GM18526 (cell line): ENCODE results near the gene ELOB.

Source experiments
- POLR2A ChIP-seq: IDR thresholded peaks from 3 replicates; pipeline ENCODE4 v1.6.1; 2011; ENCODE audit not compliant: insufficient read length; ENCODE audit errors: extremely low read depth

ELOB gene

GRCh38 chr16:2739625-2740430 is 37.3 kb downstream of the ELOB start:
- no peak for TF ChIP-seq POLR2A

GRCh38 chr16:2738615-2739014 is 38.5 kb downstream of the ELOB start:
- TF ChIP-seq POLR2A = no peak

- no peak for TF ChIP-seq POLR2A
Measured at GRCh38 chr16:2737895-2738418, 39.1 kb downstream of the ELOB start.

GRCh38 chr16:2737238-2737605 is 39.9 kb downstream of the ELOB start:
- TF ChIP-seq POLR2A = no peak

DNA sequence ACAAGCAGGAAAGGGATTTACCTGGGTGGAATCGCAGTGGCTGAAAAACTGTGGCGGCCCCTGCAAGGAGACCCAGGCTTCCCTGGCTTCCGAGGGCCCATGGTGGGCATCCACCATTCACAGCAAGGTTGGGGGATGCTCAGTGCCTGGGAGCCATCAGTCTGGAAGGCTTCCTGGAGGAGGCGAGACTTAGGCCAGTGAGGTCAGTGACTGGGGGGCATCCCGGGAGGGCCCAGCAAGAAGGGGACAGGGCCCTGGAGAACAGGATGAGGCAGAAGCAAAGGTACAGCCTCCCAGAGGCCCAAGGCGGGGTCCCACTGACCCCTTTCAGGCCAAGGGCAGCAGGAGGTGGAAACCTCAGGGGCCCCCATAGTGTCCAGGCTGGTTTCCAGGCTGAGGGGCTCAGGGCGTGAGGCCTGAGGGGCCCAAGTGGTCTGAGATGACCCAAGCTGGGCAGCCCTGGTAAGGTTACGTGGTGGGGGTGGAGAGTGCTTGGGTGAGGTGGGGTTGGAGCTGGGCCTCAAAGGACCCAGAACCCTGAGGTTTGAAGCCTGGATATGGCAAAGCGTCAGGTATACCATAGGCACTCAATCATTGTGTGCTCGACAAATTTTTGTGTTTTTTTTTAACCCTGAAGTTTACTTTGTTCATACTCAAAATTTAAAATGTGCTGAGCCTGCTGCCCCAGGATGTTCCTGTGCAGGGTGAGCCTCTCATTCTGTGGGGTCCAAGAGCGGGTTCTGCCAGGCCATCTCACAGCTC is 40.4 kb downstream of the ELOB start:
- no peak for TF ChIP-seq POLR2A

DNA sequence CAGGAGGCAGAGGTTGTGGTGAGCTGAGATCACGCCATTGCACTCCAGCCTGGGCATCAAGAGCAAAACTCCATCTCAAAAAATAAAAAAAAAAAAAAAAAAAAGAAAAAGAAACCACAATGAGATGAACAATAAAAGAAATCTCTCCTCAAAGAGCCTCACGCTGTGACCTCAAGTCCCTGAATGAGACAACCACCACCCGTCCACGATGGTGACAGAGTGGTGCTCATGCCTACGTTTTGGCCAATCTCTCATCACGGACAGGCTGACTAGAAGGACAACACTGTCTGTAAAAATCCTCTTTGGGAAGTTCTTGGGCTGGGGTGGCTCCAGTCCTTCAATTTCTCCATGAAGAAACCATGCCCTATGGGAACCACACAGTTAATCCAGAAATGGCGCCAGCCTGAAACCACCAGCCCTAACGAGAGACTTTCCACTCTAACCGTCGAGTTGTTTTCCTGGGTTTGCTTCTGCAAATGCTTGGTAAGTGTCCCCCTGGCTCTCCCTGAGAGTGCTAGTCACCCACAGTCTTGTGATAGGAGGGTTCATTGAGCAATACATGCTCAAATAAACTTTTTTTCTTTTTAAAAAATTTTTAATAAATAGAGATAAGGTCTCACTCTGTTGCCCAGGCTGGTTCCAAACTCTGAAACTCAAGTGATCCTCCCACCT is 42.1 kb downstream of the ELOB start:
- TF ChIP-seq POLR2A = no peak

- TF ChIP-seq POLR2A = no peak
Measured at GRCh38 chr16:2728034-2728433, 49.0 kb downstream of the ELOB start.

DNA sequence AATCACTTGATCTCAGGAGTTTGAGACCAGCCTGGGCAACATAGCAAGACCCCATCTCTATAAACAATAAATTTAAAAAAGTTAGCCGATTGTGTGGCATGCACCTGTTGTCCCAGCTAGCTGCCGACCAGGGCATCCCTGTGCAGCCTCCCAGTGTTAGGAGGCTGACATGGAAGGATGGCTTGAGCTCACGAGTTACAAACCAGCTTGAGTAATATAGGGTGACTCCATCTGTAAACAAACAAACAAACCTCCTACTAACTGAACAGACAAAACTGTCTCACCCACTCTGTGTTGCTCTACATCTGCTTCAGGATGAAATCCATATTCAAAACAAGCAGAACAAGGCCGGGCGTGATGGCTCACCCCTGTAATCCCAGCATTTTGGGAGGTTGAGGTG is 50.2 kb downstream of the ELOB start:
- TF ChIP-seq POLR2A = no peak

DNA sequence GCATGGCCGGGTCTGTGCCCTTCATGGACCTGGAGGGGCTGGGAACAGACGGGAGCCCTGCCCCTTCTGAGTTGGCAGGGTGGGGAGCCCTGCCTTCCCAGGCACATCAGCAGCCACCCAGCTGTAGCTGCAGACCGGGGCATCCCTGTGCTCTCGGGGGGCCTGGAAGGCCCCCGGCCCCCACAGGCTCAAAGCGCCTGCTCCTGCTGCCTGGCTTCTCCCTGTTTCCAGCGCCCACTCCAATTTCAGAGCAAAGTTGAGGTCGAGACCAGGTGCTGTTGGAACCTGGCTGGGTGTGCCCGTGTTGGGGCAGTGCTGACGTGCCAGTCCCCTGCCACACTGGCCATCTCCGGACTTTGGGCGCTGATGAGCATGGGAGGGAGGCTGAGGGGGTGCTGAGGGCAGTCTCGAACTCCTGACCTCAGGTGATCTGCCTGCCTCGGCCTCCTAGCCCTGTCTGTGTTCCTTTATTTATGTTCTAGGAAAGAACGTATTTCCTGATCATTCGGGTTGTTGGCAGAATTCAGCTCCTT is 52.2 kb downstream of the ELOB start:
- TF ChIP-seq POLR2A = no peak

DNA sequence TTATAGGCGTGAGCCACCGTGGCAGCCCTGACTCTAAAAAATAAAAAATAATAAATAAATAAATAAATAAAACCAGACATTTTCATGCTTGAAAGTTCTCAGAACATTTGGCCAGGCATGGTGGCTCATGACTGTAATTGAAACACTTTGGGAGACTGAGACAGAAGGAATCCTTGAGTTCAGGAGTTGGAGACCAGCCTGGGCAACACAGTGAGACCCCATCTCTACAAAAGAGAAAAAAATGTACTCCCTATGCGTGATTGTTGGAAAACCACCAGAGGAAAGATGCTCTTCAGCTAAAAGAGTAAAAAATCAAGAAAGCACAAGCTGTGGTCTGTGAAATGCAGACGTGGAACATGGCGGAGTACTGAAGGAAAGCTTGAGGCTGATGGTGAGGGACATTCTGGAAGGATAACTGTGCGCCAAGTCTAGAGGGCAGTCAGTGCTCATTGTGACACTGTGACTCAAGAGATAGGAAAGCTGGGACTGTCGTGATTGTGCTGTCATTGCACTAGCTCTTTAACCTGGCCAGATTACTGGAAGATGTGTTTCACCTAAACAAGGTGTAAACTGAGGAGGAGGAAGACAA is 52.9 kb downstream of the ELOB start:
- no peak for TF ChIP-seq POLR2A
